ENCODE data around the gene DLGAP1. TPM values are rescaled to one million over a fixed set of nuclear protein-coding genes. Genes with fewer than 3 reads are reported as not detected.

Gene DLGAP1
- total RNA-seq, 1 donor from 2014 or later, result 18.5 TPM

GRCh38 chr18:3544537-3544936, 910.6 kb downstream of the DLGAP1 start:
- no peak overlapping the region for H3K9ac ChIP-seq
- no peak overlapping the region for H3K27ac ChIP-seq
- H3K4me1 Mint-ChIP-seq, result peaks cover 14% of the 10 kb centered on the region
- no peak overlapping the region for H3K4me2 ChIP-seq
- no peak overlapping the region for H3K27ac Mint-ChIP-seq
- H4K20me1 ChIP-seq (ENCODE audit: low read depth), result no peaks in the 10 kb centered on the region
- H3K9me3 ChIP-seq (ENCODE audit: low read depth), result no peaks in the 10 kb centered on the region
- H2AFZ ChIP-seq (replicated peaks), result no peak overlapping the region
- no peak overlapping the region for H3K4me3 ChIP-seq
- H3K4me3 Mint-ChIP-seq, result no peak overlapping the region
- H3K79me2 ChIP-seq (ENCODE audit: low read depth), result no peaks in the 10 kb centered on the region
- TF ChIP-seq EZH2phosphoT487 (IDR thresholded peaks at IDR 0.05) (no peak), EZH2 (IDR thresholded peaks at IDR 0.05) (no peak), CTCF (IDR thresholded peaks at IDR 0.05) (no peak)
- peaks cover 4% of the 10 kb centered on the region for H3K4me1 ChIP-seq
- no peaks in the 10 kb centered on the region for H3K27me3 Mint-ChIP-seq (ENCODE audit: insufficient read depth, low read depth)
- no peak for DNase-seq (ENCODE audit: low spot score)
- H3F3A ChIP-seq (ENCODE audit: low read depth), result no peaks in the 10 kb centered on the region
- H3K36me3 ChIP-seq, result no peaks in the 10 kb centered on the region
- H3K9me3 Mint-ChIP-seq, result peaks cover 2% of the 10 kb centered on the region
- no peaks in the 10 kb centered on the region for H3K36me3 Mint-ChIP-seq
- no peaks in the 10 kb centered on the region for H3K27me3 ChIP-seq

- Mint-ChIP-seq H3K4me1 (peaks cover 19% of the 10 kb centered on the region), H3K27me3 (ENCODE audit: insufficient read depth, low read depth) (no peaks in the 10 kb centered on the region), H3K4me3 (no peak overlapping the region)
Measured at GRCh38 chr18:3541549-3542386, 913.3 kb downstream of the DLGAP1 start.

GRCh38 chr18:3540805-3541548, 914.1 kb downstream of the DLGAP1 start:
- no peak overlapping the region for H3K4me3 Mint-ChIP-seq
- Histone ChIP-seq H3K9me3 (ENCODE audit: low read depth) (no peaks in the 10 kb centered on the region), H3K4me3 (no peak overlapping the region), H3K27ac (no peak overlapping the region), H3K9ac (no peak overlapping the region), H3K4me1 (peaks cover 4% of the 10 kb centered on the region), H2AFZ (replicated peaks) (no peak overlapping the region), H3F3A (ENCODE audit: low read depth) (no peaks in the 10 kb centered on the region), H3K36me3 (no peaks in the 10 kb centered on the region), H4K20me1 (ENCODE audit: low read depth) (no peaks in the 10 kb centered on the region), H3K79me2 (ENCODE audit: low read depth) (no peaks in the 10 kb centered on the region), H3K27me3 (no peaks in the 10 kb centered on the region), H3K4me2 (no peak overlapping the region)
- H3K27ac Mint-ChIP-seq, result no peak overlapping the region
- H3K27me3 Mint-ChIP-seq (ENCODE audit: insufficient read depth, low read depth), result no peaks in the 10 kb centered on the region
- no peak for DNase-seq (ENCODE audit: low spot score)
- no peak for TF ChIP-seq EZH2 (IDR thresholded peaks at IDR 0.05)
- TF ChIP-seq CTCF (IDR thresholded peaks at IDR 0.05), result no peak
- no peak for TF ChIP-seq EZH2phosphoT487 (IDR thresholded peaks at IDR 0.05)
- H3K4me1 Mint-ChIP-seq, result peaks cover 19% of the 10 kb centered on the region
- peaks cover 5% of the 10 kb centered on the region for H3K36me3 Mint-ChIP-seq
- H3K9me3 Mint-ChIP-seq, result peaks cover 2% of the 10 kb centered on the region

More at GRCh38 chr18:3541549-3542386, 913.3 kb downstream of the DLGAP1 start:
- peaks cover 4% of the 10 kb centered on the region for H3K4me1 ChIP-seq
- peaks cover 5% of the 10 kb centered on the region for H3K36me3 Mint-ChIP-seq
- no peak overlapping the region for H3K27ac Mint-ChIP-seq
- H3K4me3 ChIP-seq, result no peak overlapping the region
- DNase-seq (ENCODE audit: low spot score), result no peak
- no peaks in the 10 kb centered on the region for H3K9me3 ChIP-seq (ENCODE audit: low read depth)
- no peak overlapping the region for H3K27ac ChIP-seq
- no peak overlapping the region for H2AFZ ChIP-seq (replicated peaks)
- H4K20me1 ChIP-seq (ENCODE audit: low read depth), result no peaks in the 10 kb centered on the region
- H3K9me3 Mint-ChIP-seq, result peaks cover 2% of the 10 kb centered on the region
- H3K36me3 ChIP-seq, result no peaks in the 10 kb centered on the region
- H3K79me2 ChIP-seq (ENCODE audit: low read depth), result no peaks in the 10 kb centered on the region
- no peak overlapping the region for H3K9ac ChIP-seq
- TF ChIP-seq EZH2 (IDR thresholded peaks at IDR 0.05) (no peak), EZH2phosphoT487 (IDR thresholded peaks at IDR 0.05) (no peak), CTCF (IDR thresholded peaks at IDR 0.05) (no peak)
- no peaks in the 10 kb centered on the region for H3F3A ChIP-seq (ENCODE audit: low read depth)
- H3K27me3 ChIP-seq, result no peaks in the 10 kb centered on the region
- H3K4me2 ChIP-seq, result no peak overlapping the region
